A549 treated with dexamethasone at 1 μM for 4 hours (cell line): ENCODE measurements around the gene MRPL32. TPM values are rescaled to one million over a fixed set of nuclear protein-coding genes. Genes with fewer than 3 reads are reported as not detected.

Source experiments
- total RNA-seq: library from RNA; stranded (reverse); fragments of 200-300 nt; extraction: Qiagen RNA extraction; gene quantifications from 5 replicates; pipeline ENCODE4 v1.2.3, GENCODE V29; 2022

Gene MRPL32
- total RNA-seq = 68.7 to 81.6 TPM (median 72.6 TPM) in 5 replicates

GRCh38 chr7:42931834-42932651 is at the start of gene MRPL32, which contains the start of gene PSMA2:
Gene MRPL32, plus strand, starts transcription at chr7:42932376. Its CDS starts 11 bp downstream, at chr7:42932387.
Gene PSMA2, minus strand, starts transcription at chr7:42932174. Its CDS starts 16 bp downstream, at chr7:42932158.

DNA sequence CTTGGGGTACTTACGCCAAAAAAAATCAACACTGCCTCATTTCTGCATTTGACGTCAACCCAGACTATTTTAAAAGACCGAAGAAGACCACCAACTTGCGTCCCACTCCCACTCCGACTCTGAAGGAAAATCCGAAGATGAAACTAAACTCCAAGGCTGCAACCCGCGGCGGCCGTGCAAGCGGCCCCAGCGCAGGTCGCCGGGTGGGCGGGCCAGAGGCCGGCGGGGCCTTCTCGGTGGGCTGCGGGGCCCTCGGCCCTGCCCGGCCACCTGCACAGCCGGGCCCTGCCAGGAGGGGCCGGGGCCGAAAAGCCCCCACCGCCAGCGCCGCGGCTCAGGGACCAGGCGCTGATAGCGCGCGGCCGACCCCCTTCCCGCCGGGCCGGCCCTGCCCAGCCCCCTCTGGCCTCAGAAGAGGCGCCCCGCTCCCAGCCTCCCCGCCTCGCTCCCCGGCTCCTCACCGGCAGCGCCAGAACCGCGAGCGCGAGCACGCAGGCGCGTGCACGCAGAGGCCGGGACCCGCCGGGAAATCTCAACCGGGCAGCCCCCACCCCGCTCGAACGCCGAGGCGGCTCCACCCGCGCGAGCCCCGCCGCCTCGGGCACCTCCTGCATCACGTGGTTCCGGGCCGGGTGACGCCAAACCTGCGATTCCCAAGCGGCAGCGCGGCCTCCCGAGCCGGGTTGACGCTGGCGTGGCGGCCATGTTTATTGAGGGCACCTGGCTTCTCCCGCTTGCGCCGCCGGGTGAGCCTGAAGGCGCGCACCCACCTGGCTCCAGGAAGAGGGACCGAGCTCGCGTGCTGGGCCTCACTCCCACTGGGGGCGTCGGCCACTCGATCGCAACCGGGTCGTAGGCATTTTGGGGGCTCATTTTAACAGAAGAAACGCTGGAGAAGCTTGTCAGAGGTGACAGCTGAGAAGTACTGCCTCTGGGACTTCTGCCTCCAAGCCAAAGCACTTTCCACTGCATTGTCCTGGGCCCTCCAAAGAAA is 20.4 kb upstream of the MRPL32 start, which contains the start of gene C7orf25:
Gene C7orf25, minus strand, starts transcription at position 617 of the 994 bp plus-strand sequence. CDS start 1,170 bp downstream, outside the sequence.

Other genes with a start within 250 kb of the MRPL32 start
- 1.5 to 2.7 TPM (median 2.3 TPM) in 5 replicates for gene C7orf25, start 20.3 kb upstream of the MRPL32 start, total RNA-seq
- gene PSMA2, start 202 bp upstream of the MRPL32 start, total RNA-seq = 129 to 209 TPM (median 148 TPM) in 5 replicates
- 15.9 to 20.5 TPM (median 19.2 TPM) in 5 replicates for gene HECW1, start 180.3 kb downstream of the MRPL32 start, total RNA-seq